GM23338 (cell line): ENCODE measurements around the gene RPL26. TPM values are rescaled to one million over a fixed set of nuclear protein-coding genes. Genes with fewer than 3 reads are reported as not detected.

ENCODE experiments used
- ATAC-seq: fragments of 200-7000 bp; cut with Tn5 transposase; 3 replicates; pipeline ENCODE4 v1.9.1; 2020
- DNase-seq: peaks from one replicate; pipeline ENCODE4 v3.0.0-alpha.2; 2015; ENCODE audit warnings: low spot score
- H2AFZ ChIP-seq: fragments of 200-600 bp; sonication (generic); 2 replicates; pipeline ENCODE4 v1.8.0; 2016; ENCODE audit warnings: antibody characterized with exemption, mild to moderate bottlenecking, moderate library complexity
- H3F3A ChIP-seq: fragments of 200-600 bp; sonication (generic); replicated peaks from 2 replicates; pipeline ENCODE4 v1.8.0; 2017; ENCODE audit warnings: antibody characterized with exemption, mixed run types, low read depth
- H3K27ac ChIP-seq: fragments of 200-600 bp; sonication (generic); 2 replicates; pipeline ENCODE4 v1.6.1; 2016; ENCODE audit warnings: low read depth
- H3K27me3 ChIP-seq: fragments of 200-600 bp; sonication (generic); 2 replicates; pipeline ENCODE4 v1.8.0; 2016; ENCODE audit warnings: mild to moderate bottlenecking, mixed run types, moderate library complexity; ENCODE audit not compliant: insufficient read depth
- H3K36me3 ChIP-seq: fragments of 200-600 bp; sonication (generic); 2 replicates; pipeline ENCODE4 v1.8.0; 2016; ENCODE audit warnings: mild to moderate bottlenecking; ENCODE audit not compliant: insufficient read depth
- H3K4me1 ChIP-seq: fragments of 200-600 bp; sonication (generic); 2 replicates; pipeline ENCODE4 v1.8.0; 2016; ENCODE audit warnings: mild to moderate bottlenecking, moderate library complexity; ENCODE audit not compliant: insufficient read depth
- H3K4me2 ChIP-seq: fragments of 200-600 bp; sonication (generic); 2 replicates; pipeline ENCODE4 v1.7.1; 2017; ENCODE audit warnings: mixed run types
- H3K4me3 ChIP-seq: fragments of 200-600 bp; sonication (generic); 2 replicates; pipeline ENCODE4 v1.6.1; 2016; ENCODE audit warnings: mixed run types
- H3K79me2 ChIP-seq: fragments of 200-600 bp; sonication (generic); replicated peaks from 2 replicates; pipeline ENCODE4 v1.8.0; 2017; ENCODE audit warnings: mild to moderate bottlenecking; ENCODE audit not compliant: insufficient read depth
- H3K9me2 ChIP-seq: fragments of 200-600 bp; sonication (generic); 2 replicates; pipeline ENCODE4 v1.8.0; 2017; ENCODE audit not compliant: insufficient read depth
- H4K20me1 ChIP-seq: fragments of 200-600 bp; sonication (generic); replicated peaks from 2 replicates; pipeline ENCODE4 v1.8.0; 2017; ENCODE audit warnings: mild to moderate bottlenecking; ENCODE audit not compliant: insufficient read depth
- H3K27ac Mint-ChIP-seq: 2 replicates; pipeline ENCODE4 v1.8.0; 2020; ENCODE audit warnings: inconsistent platforms, mild to moderate bottlenecking, moderate library complexity, mixed read lengths
- H3K27me3 Mint-ChIP-seq: 3 replicates; pipeline ENCODE4 v1.8.0; 2022; ENCODE audit warnings: low read depth, mild to moderate bottlenecking, moderate library complexity, mixed read lengths, inconsistent platforms; ENCODE audit not compliant: insufficient read depth, poor library complexity
- H3K36me3 Mint-ChIP-seq: 3 replicates; pipeline ENCODE4 v1.8.0; 2021; ENCODE audit warnings: low read depth, mild to moderate bottlenecking, inconsistent platforms, moderate library complexity, mixed read lengths
- H3K4me1 Mint-ChIP-seq: 3 replicates; pipeline ENCODE4 v1.8.0; 2020; ENCODE audit warnings: mild to moderate bottlenecking, inconsistent platforms, mixed read lengths
- H3K4me3 Mint-ChIP-seq: 3 replicates; pipeline ENCODE4 v1.8.0; 2021; ENCODE audit warnings: moderate library complexity, mild to moderate bottlenecking, inconsistent platforms, mixed read lengths
- H3K9me3 Mint-ChIP-seq: 3 replicates; pipeline ENCODE4 v1.8.0; 2020; ENCODE audit warnings: moderate library complexity, mild to moderate bottlenecking, inconsistent platforms, mixed read lengths
- CREB1 ChIP-seq: fragments of 250-450 bp; sonication (Bioruptor Pico); IDR thresholded peaks from 2 replicates; pipeline ENCODE4 v1.5.0; 2020; ENCODE audit warnings: low read depth, mild to moderate bottlenecking, moderate library complexity
- CTCF ChIP-seq, 2 experiments: fragments of 200-600 bp in 1 of 2; sonication (generic) in 1 of 2; conservative IDR thresholded peaks; 2 replicates each; pipeline versions ENCODE4 v1.5.1 to v1.6.1; 2016 to 2017; ENCODE audit warnings: antibody characterized with exemption in 2 of 2, low read depth in 2 of 2, mild to moderate bottlenecking in 2 of 2, moderate library complexity in 1 of 2
- ETS1 ChIP-seq: IDR thresholded peaks from 2 replicates; pipeline ENCODE4 v1.6.1; 2016; ENCODE audit warnings: antibody characterized with exemption
- EZH2 ChIP-seq: fragments of 200-600 bp; sonication (generic); IDR thresholded peaks from one replicate; pipeline ENCODE4 v1.8.0; 2017; ENCODE audit warnings: antibody characterized with exemption, mild to moderate bottlenecking, low read depth; ENCODE audit not compliant: unreplicated experiment
- EZH2phosphoT487 ChIP-seq: fragments of 200-600 bp; sonication (generic); IDR thresholded peaks from one replicate; pipeline ENCODE4 v1.8.1; 2018; ENCODE audit warnings: antibody characterized with exemption; ENCODE audit not compliant: unreplicated experiment
- JUNB ChIP-seq: IDR thresholded peaks from one replicate; pipeline ENCODE4 v1.6.1; 2016; ENCODE audit warnings: antibody characterized with exemption; ENCODE audit not compliant: unreplicated experiment
- NANOG ChIP-seq: IDR thresholded peaks from 2 replicates; pipeline ENCODE4 v1.6.1; 2016; ENCODE audit warnings: antibody characterized with exemption, borderline replicate concordance
- POLR2AphosphoS5 ChIP-seq: IDR thresholded peaks from 2 replicates; pipeline ENCODE4 v1.6.1; 2016; ENCODE audit warnings: antibody characterized with exemption, low read depth
- ZNF114 ChIP-seq: fragments of 250-450 bp; sonication (Bioruptor Pico); IDR thresholded peaks from 2 replicates; pipeline ENCODE4 v1.5.0; 2020; ENCODE audit warnings: mild to moderate bottlenecking, moderate library complexity
- ZNF331 ChIP-seq: fragments of 250-450 bp; sonication (Bioruptor Pico); IDR thresholded peaks from 2 replicates; pipeline ENCODE4 v1.5.0; 2020; ENCODE audit warnings: low read depth, mild to moderate bottlenecking, moderate library complexity
- ZNF462 ChIP-seq: fragments of 250-450 bp; sonication (Bioruptor Pico); IDR thresholded peaks from 2 replicates; pipeline ENCODE4 v1.5.0; 2020; ENCODE audit warnings: mild to moderate bottlenecking, moderate library complexity
- polyA plus RNA-seq: library from polyadenylated mRNA; unstranded; fragments of >200 nt; fragmentation: Nextera tagmentation; extraction: Ambion mirVana; gene quantifications from 2 replicates; pipeline ENCODE4 v1.2.1, GENCODE V29; 2016
- total RNA-seq: library from RNA; depleted of rRNA; stranded (reverse); fragments of >200 nt; shearing (Covaris generic); gene quantifications from 2 replicates; pipeline ENCODE4 v1.2.3, GENCODE V29; 2014

Gene RPL26
- total and polyA plus RNA-seq, 2 experiments from 2014 or later, result 2,274 to 3,158 TPM

GRCh38 chr17:8360751-8361150, 22.2 kb downstream of the RPL26 start:
- Histone ChIP-seq H3K4me1 (peaks cover 24% of the 10 kb centered on the region), H3K79me2 (no peaks in the 10 kb centered on the region), H3K36me3 (no peaks in the 10 kb centered on the region), H3K9me2 (peaks cover 5% of the 10 kb centered on the region; the same call in 1 of the 2 replicates), H3K27ac (peak overlapping the region; percentile 50; the same call in 1 of the 2 replicates), H3K4me2 (0 out of 2 replicates have a peak overlapping the region, but pooled peaks have one; percentile 28), H3F3A (no peaks in the 10 kb centered on the region; the same call in 1 of the 2 replicates), H3K4me3 (no peak overlapping the region), H4K20me1 (no peaks in the 10 kb centered on the region), H3K27me3 (no peaks in the 10 kb centered on the region), H2AFZ (no peak overlapping the region)
- Mint-ChIP-seq H3K4me3 (no peak overlapping the region; the same call in 2 of the 3 replicates), H3K27ac (no peak overlapping the region), H3K36me3 (no peaks in the 10 kb centered on the region), H3K9me3 (no peaks in the 10 kb centered on the region), H3K4me1 (peaks cover 20% of the 10 kb centered on the region), H3K27me3 (peaks cover 8% of the 10 kb centered on the region)
- no peak for ATAC-seq
- TF ChIP-seq EZH2phosphoT487 (no peak), POLR2AphosphoS5 (no peak), JUNB (no peak), EZH2 (no peak)
- no peak for DNase-seq

GRCh38 chr17:8360260-8360659, 22.7 kb downstream of the RPL26 start:
- peaks cover 24% of the 10 kb centered on the region for H3K4me1 ChIP-seq
- Mint-ChIP-seq H3K4me1 (peaks cover 20% of the 10 kb centered on the region), H3K27ac (peak overlapping the region; percentile 71), H3K9me3 (no peaks in the 10 kb centered on the region), H3K36me3 (no peaks in the 10 kb centered on the region), H3K27me3 (peaks cover 8% of the 10 kb centered on the region), H3K4me3 (no peak overlapping the region)
- no peak for ATAC-seq
- H3K9me2 ChIP-seq, result peaks cover 5% of the 10 kb centered on the region; the same call in 1 of the 2 replicates
- H3K36me3 ChIP-seq, result no peaks in the 10 kb centered on the region
- DNase-seq, result no peak
- H3K4me2 ChIP-seq, result 0 out of 2 replicates have a peak overlapping the region, but pooled peaks have one; percentile 28
- H3F3A ChIP-seq, result no peaks in the 10 kb centered on the region; the same call in 1 of the 2 replicates
- no peaks in the 10 kb centered on the region for H4K20me1 ChIP-seq
- peak overlapping the region; percentile 50 for H3K27ac ChIP-seq
- H3K79me2 ChIP-seq, result no peaks in the 10 kb centered on the region
- no peak overlapping the region for H2AFZ ChIP-seq
- H3K4me3 ChIP-seq, result no peak overlapping the region
- no peaks in the 10 kb centered on the region for H3K27me3 ChIP-seq
- TF ChIP-seq CREB1 (CRISPR knock-in tag) (no peak), CTCF (conservative IDR thresholded peaks at IDR 0.05; ENCODE audit: low read depth in 2 of 2) (no peak), ZNF462 (CRISPR knock-in tag) (no peak), ETS1 (no peak), ZNF331 (CRISPR knock-in tag) (no peak), ZNF114 (CRISPR knock-in tag) (no peak), EZH2phosphoT487 (no peak), POLR2AphosphoS5 (no peak), NANOG (no peak; the same call in 1 of the 2 replicates)
